ENCODE results near the gene SND1.

GRCh38 chr7:128124786-128125185, 472.8 kb downstream of the SND1 start:
- no peak for TF ChIP-seq FOXK2 (IDR thresholded peaks at IDR 0.05)
- no peak for TF ChIP-seq ELF4 (IDR thresholded peaks at IDR 0.05)
- no peak for TF ChIP-seq HDGF (IDR thresholded peaks at IDR 0.05; ENCODE audit: borderline replicate concordance)
- no peak for TF ChIP-seq FOXM1 (IDR thresholded peaks at IDR 0.05; ENCODE audit: borderline replicate concordance)
- TF ChIP-seq BHLHE40 (IDR thresholded peaks at IDR 0.05; ENCODE audit: borderline replicate concordance) = no peak
- no peak for TF ChIP-seq SUZ12 (IDR thresholded peaks at IDR 0.05)
- TF ChIP-seq FOXA1 (IDR thresholded peaks at IDR 0.05) = no peak
- no peak for TF ChIP-seq L3MBTL2 (conservative IDR thresholded peaks at IDR 0.05)
- TF ChIP-seq SP1 (IDR thresholded peaks at IDR 0.05) = no peak
- TF ChIP-seq CTBP1 (IDR thresholded peaks at IDR 0.05; ENCODE audit: borderline replicate concordance) = no peak
